Activated CD4-positive, CD25-positive, alpha-beta regulatory T cell treated with anti-CD3 and anti-CD28 coated beads, Interleukin-2, amount 50 U/mL, for 16 hours (primary cell): ENCODE data around the gene PDLIM4.

Experiments
- DNase-seq: peaks from one replicate; pipeline ENCODE4 v3.0.0-alpha.2; 2020; ENCODE audit warnings: low read depth, low spot score

PDLIM4 gene, protein sequence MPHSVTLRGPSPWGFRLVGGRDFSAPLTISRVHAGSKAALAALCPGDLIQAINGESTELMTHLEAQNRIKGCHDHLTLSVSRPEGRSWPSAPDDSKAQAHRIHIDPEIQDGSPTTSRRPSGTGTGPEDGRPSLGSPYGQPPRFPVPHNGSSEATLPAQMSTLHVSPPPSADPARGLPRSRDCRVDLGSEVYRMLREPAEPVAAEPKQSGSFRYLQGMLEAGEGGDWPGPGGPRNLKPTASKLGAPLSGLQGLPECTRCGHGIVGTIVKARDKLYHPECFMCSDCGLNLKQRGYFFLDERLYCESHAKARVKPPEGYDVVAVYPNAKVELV

GRCh38 chr5:132257131-132258101, at the start of gene PDLIM4:
Gene PDLIM4 (plus strand): TSS chr5:132257696. CDS start chr5:132257735, 39 bp downstream.
- no peak for DNase-seq

GRCh38 chr5:132207778-132208177, 49.7 kb upstream of the PDLIM4 start:
- no peak for DNase-seq

DNA sequence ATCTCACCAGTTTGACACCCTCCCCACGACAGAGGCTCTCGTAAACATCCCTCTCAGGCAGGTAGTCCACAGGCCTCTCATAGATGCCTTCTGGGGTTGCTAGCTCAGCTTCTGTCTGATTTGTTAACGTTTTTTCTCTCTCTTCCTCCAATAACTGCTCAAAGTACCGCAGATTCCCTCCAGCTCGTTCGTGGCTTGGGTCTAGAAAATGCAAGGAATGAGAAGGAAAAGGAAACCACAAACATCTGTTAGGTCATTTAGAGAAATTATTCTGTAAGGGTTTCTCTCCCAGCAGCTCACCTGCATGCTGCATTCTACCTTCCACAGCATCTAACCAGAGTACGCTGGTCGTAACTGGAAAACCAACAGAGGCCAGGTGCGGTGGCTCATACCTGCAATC, 48.4 kb upstream of the PDLIM4 start:
- DNase-seq = no peak

- DNase-seq = no peak
Measured at GRCh38 chr5:132209901-132210545, 47.5 kb upstream of the PDLIM4 start.

- DNase-seq = no peak
Measured at GRCh38 chr5:132210944-132211343, 46.6 kb upstream of the PDLIM4 start.

- no peak for DNase-seq
Measured at GRCh38 chr5:132211787-132212186, 45.7 kb upstream of the PDLIM4 start.

GRCh38 chr5:132213666-132214065, 43.8 kb upstream of the PDLIM4 start:
- DNase-seq = no peak

DNA sequence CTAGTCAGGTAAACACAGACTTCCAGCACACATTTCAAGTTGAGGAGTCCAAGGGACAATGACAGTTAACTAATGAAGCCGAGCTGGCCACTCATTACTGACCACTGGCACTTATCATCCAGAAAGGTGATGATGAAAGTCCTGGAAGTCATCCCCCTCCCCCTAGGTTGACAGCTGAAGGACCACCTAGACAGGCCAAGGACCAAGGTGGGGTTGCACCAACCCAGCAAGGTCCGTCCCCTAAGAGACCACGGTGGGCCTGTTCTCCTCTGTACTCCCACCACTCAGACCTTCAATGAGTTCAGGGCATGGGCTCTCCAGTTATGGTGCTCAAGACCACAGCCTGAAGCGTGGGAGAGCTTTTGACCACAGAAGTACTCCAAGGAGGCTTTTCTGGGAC, 43.0 kb upstream of the PDLIM4 start:
- no peak for DNase-seq

DNA sequence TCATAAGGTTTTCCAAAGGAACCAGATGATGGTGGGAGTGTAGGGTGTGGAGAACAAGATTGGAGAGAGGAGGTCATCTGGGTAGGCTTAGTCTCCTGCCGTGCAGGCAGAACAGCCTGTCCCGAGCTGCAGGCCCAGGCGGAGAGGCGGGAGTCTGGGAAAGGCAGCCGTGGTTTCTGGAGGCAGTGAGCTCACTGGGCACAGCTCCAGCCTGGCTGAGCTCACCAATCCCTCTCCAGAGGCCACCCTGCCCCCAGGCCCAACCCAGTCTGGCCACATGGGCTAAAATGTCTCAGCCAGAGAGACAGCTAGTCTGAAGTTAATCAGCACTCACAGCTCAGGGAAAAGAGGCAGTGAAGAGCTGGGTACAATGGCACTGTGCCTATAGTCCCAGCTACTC, 42.2 kb upstream of the PDLIM4 start:
- DNase-seq = no peak

GRCh38 chr5:132218321-132218720, 39.2 kb upstream of the PDLIM4 start:
- DNase-seq = no peak

- DNase-seq = no peak
Measured at GRCh38 chr5:132219289-132219970, 38.1 kb upstream of the PDLIM4 start.

- DNase-seq = no peak
Measured at GRCh38 chr5:132219981-132220380, 37.5 kb upstream of the PDLIM4 start.

DNA sequence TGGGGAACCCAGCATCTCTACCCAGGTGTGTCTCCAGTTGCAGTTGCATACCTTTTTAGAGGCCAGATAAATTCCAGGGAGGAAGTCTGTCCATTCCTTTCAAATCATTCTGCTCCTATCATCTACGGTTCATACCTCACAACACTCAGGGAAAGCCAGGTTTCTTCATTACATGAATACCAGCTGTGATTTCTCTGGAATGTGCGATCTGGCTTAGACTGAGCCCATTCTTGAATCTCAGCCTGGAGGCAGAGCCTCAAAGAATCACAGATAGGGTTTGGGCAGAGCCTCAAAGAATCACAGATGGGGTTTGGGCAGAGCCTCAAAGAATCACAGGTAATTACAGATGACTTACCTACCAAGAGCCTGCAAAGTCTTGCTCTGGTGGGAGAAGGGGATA, 37.0 kb upstream of the PDLIM4 start:
- no peak for DNase-seq

GRCh38 chr5:132221781-132222648, 35.5 kb upstream of the PDLIM4 start:
- no peak for DNase-seq

DNA sequence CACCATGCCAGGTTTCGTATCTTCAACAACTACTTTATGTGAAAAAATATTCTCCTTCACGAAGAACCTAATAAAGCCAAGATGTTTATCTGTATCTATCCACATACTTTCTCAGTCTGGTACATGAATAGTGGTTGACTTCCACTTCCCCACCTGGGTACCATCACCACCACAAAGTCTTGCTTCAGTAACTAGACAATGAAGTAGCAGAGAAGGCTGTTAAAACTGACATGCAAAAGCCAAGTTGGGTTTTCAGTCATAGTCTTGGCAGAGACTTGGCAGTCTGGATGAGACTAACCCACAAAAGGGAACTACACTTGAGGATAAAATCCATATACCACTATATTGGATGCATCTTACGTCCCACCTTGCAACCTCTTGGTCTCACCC, 34.9 kb upstream of the PDLIM4 start:
- no peak for DNase-seq

DNA sequence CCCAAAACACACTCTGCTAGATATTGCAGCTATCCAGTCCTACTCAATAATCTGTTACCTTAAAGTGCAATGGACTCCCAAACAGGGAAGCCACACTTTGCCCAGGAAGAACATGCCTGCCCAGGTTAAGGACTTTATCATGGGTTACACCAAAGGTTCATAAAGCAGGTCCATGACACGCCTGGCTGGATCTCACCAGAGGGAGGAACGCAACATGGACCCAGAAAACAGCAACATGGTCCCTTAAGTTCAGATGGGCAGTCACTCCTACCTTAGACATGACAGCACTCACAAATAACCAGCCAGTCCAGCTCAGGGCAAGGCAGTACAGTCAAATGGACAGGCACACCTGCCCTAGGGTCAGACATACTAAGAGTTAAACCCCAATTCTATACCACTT, 33.6 kb upstream of the PDLIM4 start:
- no peak for DNase-seq

DNA sequence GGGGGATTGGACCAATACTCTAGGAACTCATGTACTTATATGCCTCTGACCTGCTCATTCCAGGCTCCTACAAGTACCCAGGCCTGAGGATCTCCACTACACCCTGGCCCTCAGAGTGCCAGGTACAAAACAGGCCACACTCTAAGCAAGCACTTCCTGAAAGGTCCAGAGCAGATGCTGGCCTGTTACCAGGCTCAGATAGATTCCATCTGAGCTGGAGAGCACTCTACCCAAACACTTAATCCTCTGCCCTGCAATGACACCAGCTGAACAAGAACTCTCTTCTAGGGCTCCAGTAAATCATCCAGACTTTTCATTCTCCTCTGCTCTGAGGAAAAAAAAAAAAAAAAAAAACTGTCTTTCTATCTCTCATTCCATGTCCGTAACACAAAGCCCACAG, 32.8 kb upstream of the PDLIM4 start:
- DNase-seq = no peak

DNA sequence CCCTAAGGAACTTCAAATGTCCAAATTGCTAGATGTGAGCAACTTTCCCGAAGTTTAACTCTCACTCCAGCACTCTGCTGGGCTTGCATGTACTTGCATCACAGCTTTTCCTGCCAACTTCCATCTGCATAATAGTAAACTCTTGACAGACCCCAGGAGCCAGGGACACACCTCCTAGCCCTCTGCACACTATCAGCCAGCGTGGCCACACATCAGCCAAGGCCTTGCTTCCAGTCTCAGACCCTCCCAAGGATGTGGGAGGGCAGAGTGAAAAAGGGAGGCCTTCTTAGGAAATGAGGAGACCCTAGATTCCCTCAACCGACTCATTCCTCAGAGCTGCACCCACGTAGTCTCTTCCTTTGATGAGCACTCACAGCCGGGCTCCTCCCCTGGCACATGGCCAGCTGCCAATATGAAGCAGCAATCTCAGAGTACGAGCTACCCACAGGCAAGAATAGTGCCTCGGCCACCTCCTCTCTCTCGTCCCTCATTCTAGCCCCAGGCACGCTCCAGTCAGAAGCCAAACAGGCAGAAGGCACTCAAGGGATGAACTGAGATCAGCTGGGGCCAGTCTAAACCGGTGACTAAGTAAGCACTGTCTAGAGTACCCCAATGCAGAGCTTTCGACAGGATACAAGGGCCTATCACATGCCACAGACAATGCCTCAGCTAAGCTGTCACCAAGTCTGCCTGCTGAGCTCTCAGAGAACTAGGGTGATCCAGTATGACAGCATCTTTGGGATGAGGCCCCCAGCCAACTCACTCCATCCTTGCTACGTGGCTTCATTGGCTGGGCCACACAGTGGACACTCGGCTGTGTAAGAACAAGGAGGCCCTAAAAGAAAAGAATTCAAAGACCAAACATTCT, 32.1 kb upstream of the PDLIM4 start:
- no peak for DNase-seq

- DNase-seq = no peak
Measured at GRCh38 chr5:132226516-132227234, 30.8 kb upstream of the PDLIM4 start.
